ENCODE measurements around the gene HAGHL.
"Not testable (repeated sequence)": the region's sequence is repeated elsewhere in the genome, so short reads cannot be mapped to it uniquely, and the experiment has no call there.

HAGHL gene

GRCh38 chr16:734981-735881, 8.3 kb downstream of the HAGHL start:
- no peak for DNase-seq

GRCh38 chr16:735982-736453, 9.1 kb downstream of the HAGHL start:
- no peak for DNase-seq

DNA sequence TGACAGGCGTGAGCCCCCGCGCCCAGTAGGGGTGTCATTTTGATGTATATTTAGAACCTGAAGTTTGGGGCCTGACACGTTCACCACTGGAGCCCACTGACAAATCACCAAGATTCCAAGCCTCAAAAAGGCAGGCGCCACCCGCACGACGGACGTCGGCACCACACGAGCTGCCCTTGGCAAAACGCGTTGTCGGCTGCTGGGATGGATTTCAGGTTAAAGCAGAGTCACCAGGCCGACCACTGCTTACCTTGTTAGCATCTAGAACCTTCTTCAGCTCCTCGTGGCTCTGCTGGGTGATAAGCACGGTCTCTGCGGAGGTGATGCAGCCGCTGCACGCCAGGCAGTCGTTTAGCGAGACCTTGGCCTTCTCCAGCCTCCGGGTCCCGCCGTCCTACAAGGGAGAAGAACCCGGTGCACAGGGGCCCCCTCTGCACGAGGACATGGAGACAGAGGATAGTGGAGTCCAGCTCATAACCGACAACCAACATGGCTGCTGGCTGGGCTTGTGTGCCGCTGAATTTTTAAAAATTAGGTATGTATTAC, 10.1 kb downstream of the HAGHL start:
- DNase-seq = no peak

- DNase-seq = no peak
Observed at GRCh38 chr16:739560-740458, 12.9 kb downstream of the HAGHL start.

GRCh38 chr16:740459-740763, 13.5 kb downstream of the HAGHL start:
- DNase-seq = peak in 1 of 2 donors; percentile 34

GRCh38 chr16:740764-741505, 14.0 kb downstream of the HAGHL start, which contains the start of gene CIAO3:
Gene CIAO3, minus strand, starts transcription at chr16:740997. Its CDS starts 12 bp downstream, at chr16:740985.
- peak; percentile 89 to 93 for DNase-seq

- DNase-seq = no peak
Observed at GRCh38 chr16:741986-742629, 15.2 kb downstream of the HAGHL start.

- not testable (repeated sequence) for DNase-seq
Observed at GRCh38 chr16:742894-743293, 16.0 kb downstream of the HAGHL start.

DNA sequence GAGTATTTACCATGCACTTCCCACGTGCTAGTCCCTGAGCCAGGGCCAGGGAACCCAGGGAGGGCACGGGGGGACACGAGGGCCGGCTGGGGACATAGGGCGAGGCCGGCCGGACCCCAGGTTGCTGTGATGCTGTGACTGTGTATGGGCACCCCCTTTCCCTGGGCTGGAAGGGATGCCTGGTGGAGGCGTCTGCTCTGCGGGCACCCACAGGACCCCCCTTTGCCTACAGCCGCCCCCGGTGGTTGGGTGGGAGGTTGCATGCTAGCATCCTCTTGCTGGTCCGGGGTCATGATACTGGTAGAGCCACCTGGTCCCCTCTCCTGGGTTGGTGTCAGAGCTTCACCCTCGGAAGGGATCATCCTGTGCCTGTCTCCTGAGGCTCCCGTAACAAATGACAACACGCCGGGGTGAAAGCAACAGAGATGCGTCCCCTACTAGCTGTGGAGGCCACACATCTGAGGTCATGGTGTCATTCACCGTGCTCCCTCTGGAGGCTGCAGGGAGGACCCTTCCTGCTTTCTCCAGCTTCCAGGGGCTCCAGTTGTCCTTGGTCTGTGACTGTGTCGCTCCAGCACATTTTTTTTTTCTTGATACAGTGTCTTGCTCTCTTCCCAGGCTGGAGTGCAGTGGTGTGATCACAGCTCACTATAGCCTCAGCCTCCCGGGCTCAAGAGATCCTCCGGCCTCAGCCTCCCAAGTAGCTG, 17.0 kb downstream of the HAGHL start:
- no peak for DNase-seq

DNA sequence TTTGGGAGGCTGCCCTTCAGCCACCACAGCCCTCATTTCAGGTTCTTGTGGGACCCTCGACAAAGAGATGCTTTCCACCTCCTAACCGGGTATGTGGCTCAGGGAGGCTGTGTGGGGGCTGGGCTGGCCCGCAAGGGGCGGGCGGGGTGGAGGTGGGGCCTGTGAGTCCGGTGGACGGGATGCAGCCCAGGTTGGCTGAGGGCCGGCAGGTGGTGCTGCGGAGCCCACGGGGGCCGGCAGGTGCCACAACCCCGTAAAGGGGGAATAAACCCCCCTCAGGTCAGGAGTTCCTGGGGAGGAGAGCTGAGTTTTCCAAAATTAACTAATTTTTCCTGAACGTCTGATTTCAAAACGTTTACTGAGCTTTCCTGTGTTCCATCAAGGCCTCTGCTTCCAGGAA, 18.8 kb downstream of the HAGHL start:
- no peak for DNase-seq

- no peak for DNase-seq
Observed at GRCh38 chr16:746637-747036, 19.7 kb downstream of the HAGHL start.

GRCh38 chr16:747978-748746, 21.3 kb downstream of the HAGHL start:
- no peak for DNase-seq

DNA sequence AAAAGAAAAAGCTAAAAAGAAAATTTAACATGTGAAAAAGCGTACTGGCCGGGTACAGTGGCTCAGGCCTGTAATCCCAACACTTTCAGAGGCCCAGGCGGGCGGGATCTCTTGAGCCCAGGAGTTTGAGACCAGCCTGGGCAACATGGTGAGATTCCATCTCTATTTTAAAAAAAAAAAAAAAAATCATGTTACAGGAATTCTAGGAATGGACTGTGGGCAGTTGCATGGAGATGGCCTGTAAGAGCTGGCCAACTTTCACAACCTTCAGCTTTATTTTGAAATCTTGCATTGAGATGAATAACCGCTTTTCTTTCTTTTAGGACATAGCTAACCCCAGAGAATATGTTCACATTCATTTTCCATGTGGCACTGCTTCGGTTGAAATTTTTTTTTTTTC, 22.1 kb downstream of the HAGHL start:
- DNase-seq = no peak

DNA sequence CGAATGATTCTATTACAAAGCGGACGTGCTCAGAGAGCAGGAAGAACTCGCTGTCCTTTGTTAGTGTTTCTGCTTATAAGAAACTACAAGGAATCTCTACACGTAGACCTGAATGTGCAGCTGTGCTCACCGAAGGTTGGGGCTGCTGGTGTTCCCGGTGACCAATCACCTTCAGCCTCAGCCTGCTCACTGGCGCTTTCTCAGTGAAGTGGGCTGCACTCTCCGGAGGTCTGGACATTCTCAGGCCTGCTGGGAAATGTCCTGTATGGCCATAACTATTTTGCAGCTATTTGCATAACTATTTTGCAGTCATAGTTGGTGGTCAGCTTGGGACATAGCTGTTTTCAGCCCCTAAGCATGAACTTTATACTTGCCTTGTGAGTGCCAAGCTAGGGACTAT, 23.6 kb downstream of the HAGHL start:
- DNase-seq = no peak

DNA sequence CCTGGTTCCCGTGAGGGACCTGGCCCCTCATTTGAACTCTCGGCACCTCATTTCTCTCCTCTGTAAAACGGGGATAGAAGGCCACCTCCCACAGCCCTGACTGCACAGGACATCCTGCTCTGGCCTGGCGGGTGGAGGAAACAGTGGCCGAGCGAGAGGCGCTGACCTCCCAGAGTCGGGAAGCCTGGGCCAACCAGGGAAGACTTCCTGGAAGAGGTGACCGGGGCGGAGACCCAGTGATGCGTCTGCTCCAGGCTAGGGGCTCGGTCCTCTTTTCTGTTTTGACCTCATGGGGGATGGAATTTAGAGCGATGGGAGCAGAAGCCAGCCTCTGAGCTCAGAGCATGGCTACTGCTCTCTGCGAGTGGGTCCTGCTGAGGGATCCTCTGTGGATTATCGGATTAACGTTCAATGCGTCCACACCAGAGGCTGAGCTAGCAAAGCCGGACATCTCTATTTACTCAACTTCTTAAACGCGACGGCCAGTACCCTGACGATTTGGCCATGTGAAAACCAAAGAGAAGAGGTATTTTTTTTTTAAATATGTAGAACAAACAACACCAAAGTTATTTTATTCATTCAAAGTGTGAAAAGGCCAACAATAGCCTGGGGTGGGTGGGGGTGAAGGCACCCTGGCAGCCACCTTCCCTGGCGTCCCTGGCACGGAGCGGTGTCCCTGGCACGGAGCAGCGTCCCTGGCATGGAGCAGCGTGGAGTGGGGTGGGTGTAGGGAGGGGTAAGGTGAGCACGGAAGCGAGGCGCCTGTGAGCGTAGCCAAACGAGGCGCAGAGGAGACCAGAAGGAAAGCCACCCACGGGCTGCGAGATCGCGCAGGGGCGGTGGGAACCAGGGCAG, 24.5 kb downstream of the HAGHL start:
- DNase-seq = no peak

- no peak for DNase-seq
Observed at GRCh38 chr16:752007-752312, 25.1 kb downstream of the HAGHL start.

GRCh38 chr16:754121-754607, 27.3 kb downstream of the HAGHL start:
- DNase-seq = not testable (repeated sequence)

DNA sequence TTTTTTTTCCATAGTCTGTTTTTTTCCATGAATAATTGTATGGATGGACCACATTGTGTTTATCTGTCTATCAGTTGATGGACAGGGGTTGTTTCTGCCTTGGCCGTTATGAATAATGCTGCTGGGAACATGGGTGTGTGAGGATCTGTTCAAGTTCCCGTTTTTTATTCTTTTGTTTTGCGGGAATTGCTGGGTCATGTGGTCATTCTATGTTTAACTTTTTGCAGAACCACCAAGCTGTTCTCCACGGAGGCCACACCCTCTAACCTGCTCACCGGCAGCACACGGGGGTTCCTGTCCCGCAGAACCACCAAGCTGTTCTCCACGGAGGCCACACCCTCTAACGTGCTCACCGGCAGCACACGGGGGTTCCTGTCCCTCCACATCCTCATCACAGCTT, 27.8 kb downstream of the HAGHL start:
- peak; percentile 64 to 66 for DNase-seq

DNA sequence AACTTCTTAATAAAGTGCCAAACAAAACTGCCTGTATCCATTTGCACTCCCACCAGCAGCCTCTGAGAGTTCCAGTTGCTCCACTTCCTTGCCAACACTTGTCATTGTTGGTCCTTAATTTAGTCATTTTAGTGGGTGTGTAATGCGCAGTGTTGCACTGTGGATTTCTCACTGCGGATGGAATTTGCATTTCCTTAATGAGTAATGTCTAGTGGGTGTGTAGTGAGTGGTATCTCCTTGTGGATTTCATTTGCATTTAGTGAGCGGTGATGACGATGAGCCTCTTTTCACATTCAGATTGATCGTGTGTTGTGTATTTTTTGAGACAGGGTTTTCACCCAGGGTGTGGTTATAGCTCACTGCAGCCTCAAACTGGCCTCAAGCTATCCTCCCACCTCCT, 29.5 kb downstream of the HAGHL start:
- peak; percentile 12 to 43 for DNase-seq

Data from inflammatory macrophage (primary cell).